GM18505 (cell line): ENCODE measurements around the gene RAB1B.
"Not testable (repeated sequence)": the region's sequence is repeated elsewhere in the genome, so short reads cannot be mapped to it uniquely, and the experiment has no call there.

Source experiments
- ATAC-seq: cut with Tn5 transposase; IDR thresholded peaks from one replicate; pipeline ENCODE4 v1.9.1; 2021; ENCODE audit not compliant: unreplicated experiment
- POLR2A ChIP-seq: IDR thresholded peaks from 4 replicates; pipeline ENCODE4 v1.6.1; 2011; ENCODE audit warnings: borderline replicate concordance; ENCODE audit not compliant: insufficient read depth, insufficient read length; ENCODE audit errors: extremely low read depth

RAB1B gene

GRCh38 chr11:66297610-66298009 is 29.2 kb downstream of the RAB1B start:
- TF ChIP-seq POLR2A = no peak
- no peak for ATAC-seq

GRCh38 chr11:66299186-66299585 is 30.7 kb downstream of the RAB1B start:
- ATAC-seq = no peak
- TF ChIP-seq POLR2A = no peak

- TF ChIP-seq POLR2A = no peak
- no peak for ATAC-seq
Observed at GRCh38 chr11:66302656-66303055, 34.2 kb downstream of the RAB1B start.

GRCh38 chr11:66309475-66309874 is 41.0 kb downstream of the RAB1B start:
- TF ChIP-seq POLR2A = no peak
- no peak for ATAC-seq

GRCh38 chr11:66310324-66310723 is 41.9 kb downstream of the RAB1B start:
- ATAC-seq = no peak
- TF ChIP-seq POLR2A = no peak

- ATAC-seq = not testable (repeated sequence)
Observed at GRCh38 chr11:66310803-66311440, 42.5 kb downstream of the RAB1B start.

- TF ChIP-seq POLR2A = no peak
- ATAC-seq = no peak
Observed at GRCh38 chr11:66311470-66311964, 43.1 kb downstream of the RAB1B start.

- ATAC-seq = peak; percentile 69
- TF ChIP-seq POLR2A = no peak
Observed at GRCh38 chr11:66311965-66312548, 43.6 kb downstream of the RAB1B start.

- peak; percentile 43 for ATAC-seq
- TF ChIP-seq POLR2A = no peak
Observed at GRCh38 chr11:66312549-66313320, 44.3 kb downstream of the RAB1B start.

GRCh38 chr11:66313321-66314185 is 45.1 kb downstream of the RAB1B start:
- ATAC-seq = no peak
- TF ChIP-seq POLR2A = no peak

- ATAC-seq = no peak
Observed at GRCh38 chr11:66314186-66314501, 45.7 kb downstream of the RAB1B start.

GRCh38 chr11:66314561-66315497 is 46.4 kb downstream of the RAB1B start:
- TF ChIP-seq POLR2A = no peak
- ATAC-seq = no peak

More at GRCh38 chr11:66314186-66314501, 45.7 kb downstream of the RAB1B start:
- no peak for TF ChIP-seq POLR2A
